SK-N-SH (cell line): ENCODE data around the gene XG. TPM values are rescaled to one million over a fixed set of nuclear protein-coding genes. Genes with fewer than 3 reads are reported as not detected.

ENCODE experiments used
- CTCF ChIA-PET: fragments of 300-600, 350-600 bp; formaldehyde crosslinking; extraction: SDS; loops from one replicate; lab custom pipeline; 2021; lab: Yijun Ruan, JAX
- POLR2A ChIA-PET: fragments of 350-600 bp; sonication (Branson Sonifier 250); formaldehyde crosslinking; extraction: SDS; loops from one replicate; lab custom pipeline; 2020; ENCODE audit warnings: antibody characterized with exemption, inconsistent platforms; lab: Yijun Ruan, JAX
- DNase-seq: peaks from one replicate; pipeline ENCODE4 v3.0.0; 2012
- H2AFZ ChIP-seq: fragments of 200-600 bp; sonication (generic); 2 replicates; pipeline ENCODE4 v1.8.1; 2016; ENCODE audit warnings: antibody characterized with exemption, mild to moderate bottlenecking, low read depth
- H3F3A ChIP-seq: fragments of 200-600 bp; sonication (generic); replicated peaks from 2 replicates; pipeline ENCODE3; 2016; ENCODE audit warnings: antibody characterized with exemption, mild to moderate bottlenecking; ENCODE audit not compliant: insufficient read depth
- H3K27ac ChIP-seq, 2 experiments: fragments of 200-500 bp in 1 of 2; fragments of 200-600 bp in 1 of 2; sonication (Bioruptor generic) in 1 of 2; sonication (generic), shearing (Covaris generic) in 1 of 2; 2 replicates each; pipeline versions ENCODE4 v1.5.1 to v1.6.1; 2014 to 2016; ENCODE audit warnings: low read depth in 2 of 2, inconsistent platforms in 1 of 2, low read length in 1 of 2, mild to moderate bottlenecking in 1 of 2, mixed read lengths in 1 of 2
- H3K27me3 ChIP-seq: fragments of 200-600 bp; sonication (generic), shearing (Covaris generic); 2 replicates; pipeline ENCODE4 v1.6.1; 2016; ENCODE audit warnings: mixed run types; ENCODE audit not compliant: insufficient read depth
- H3K36me3 ChIP-seq, 2 experiments: fragments of 200-500 bp in 1 of 2; fragments of 200-600 bp in 1 of 2; sonication (Bioruptor generic) in 1 of 2; sonication (generic) in 1 of 2; replicated peaks in 1 of 2; 2 replicates each; pipeline versions ENCODE3 to v1.5.1; 2014 to 2016; ENCODE audit warnings: low read length in 1 of 2, mild to moderate bottlenecking in 1 of 2; ENCODE audit not compliant: insufficient read depth in 2 of 2, control insufficient read depth in 1 of 2
- H3K4me1 ChIP-seq, 2 experiments: fragments of 200-500 bp in 1 of 2; fragments of 200-600 bp in 1 of 2; sonication (Bioruptor generic) in 1 of 2; sonication (generic), shearing (Covaris generic) in 1 of 2; 2 replicates each; pipeline versions ENCODE4 v1.5.1 to v1.6.1; 2014 to 2016; ENCODE audit warnings: low read depth in 1 of 2, low read length in 1 of 2, mixed run types in 1 of 2; ENCODE audit not compliant: insufficient read depth in 2 of 2, control insufficient read depth in 1 of 2
- H3K4me2 ChIP-seq: fragments of 200-600 bp; sonication (generic), shearing (Covaris generic); 2 replicates; pipeline ENCODE4 v1.6.1; 2017; ENCODE audit warnings: mixed run types
- H3K4me3 ChIP-seq, 2 experiments: fragments of 200-500 bp in 1 of 2; fragments of 200-600 bp in 1 of 2; sonication (Bioruptor generic) in 1 of 2; sonication (generic), shearing (Covaris generic) in 1 of 2; 2 replicates each; pipeline versions ENCODE4 v1.5.1 to v1.8.1; 2014 to 2016; ENCODE audit warnings: low read depth in 2 of 2, inconsistent platforms in 1 of 2, low read length in 1 of 2, mild to moderate bottlenecking in 1 of 2, mixed read lengths in 1 of 2, moderate library complexity in 1 of 2
- H3K79me2 ChIP-seq: fragments of 200-600 bp; sonication (generic); 2 replicates; pipeline ENCODE4 v1.8.1; 2017; ENCODE audit warnings: mild to moderate bottlenecking; ENCODE audit not compliant: insufficient read depth
- H3K9ac ChIP-seq: fragments of 200-600 bp; sonication (generic); 2 replicates; pipeline ENCODE4 v1.6.1; 2017; ENCODE audit warnings: mixed run types
- H3K9me2 ChIP-seq: fragments of 200-600 bp; sonication (generic); 2 replicates; pipeline ENCODE4 v1.6.1; 2017; ENCODE audit warnings: mixed run types
- H3K9me3 ChIP-seq: fragments of 200-600 bp; sonication (generic); 2 replicates; pipeline ENCODE4 v1.6.1; 2017; ENCODE audit warnings: mixed run types, mild to moderate bottlenecking, moderate library complexity
- H4K20me1 ChIP-seq: fragments of 200-600 bp; sonication (generic); 2 replicates; pipeline ENCODE4 v1.6.1; 2017; ENCODE audit warnings: mild to moderate bottlenecking, mixed run types; ENCODE audit not compliant: insufficient read depth
- CTCF ChIP-seq: fragments of 200-600 bp; sonication (generic); IDR thresholded peaks from 2 replicates; pipeline ENCODE4 v1.6.1; 2017; ENCODE audit warnings: antibody characterized with exemption, mild to moderate bottlenecking, moderate library complexity
- ELF1 ChIP-seq: IDR thresholded peaks from 2 replicates; pipeline ENCODE4 v1.4.0; 2012
- EZH2phosphoT487 ChIP-seq: fragments of 200-600 bp; sonication (generic); IDR thresholded peaks from 2 replicates; pipeline ENCODE4 v1.6.1; 2017; ENCODE audit warnings: low read depth, mixed run types, mild to moderate bottlenecking, antibody characterized with exemption, moderate library complexity, borderline replicate concordance
- FOSL2 ChIP-seq: IDR thresholded peaks from 2 replicates; pipeline ENCODE4 v1.4.0; 2012; ENCODE audit warnings: low read depth, mild to moderate bottlenecking, moderate library complexity, borderline replicate concordance
- JUND ChIP-seq: IDR thresholded peaks from 2 replicates; pipeline ENCODE4 v1.4.0; 2012
- NFIC ChIP-seq: IDR thresholded peaks from 2 replicates; pipeline ENCODE4 v1.4.0; 2012; ENCODE audit warnings: borderline replicate concordance
- RXRA ChIP-seq: IDR thresholded peaks from 2 replicates; pipeline ENCODE4 v1.4.0; 2012; ENCODE audit warnings: low read depth, mild to moderate bottlenecking, borderline replicate concordance
- TAF1 ChIP-seq: IDR thresholded peaks from 2 replicates; pipeline ENCODE4 v1.6.1; 2012; ENCODE audit warnings: low read depth, mild to moderate bottlenecking, low read length, moderate library complexity, borderline replicate concordance
- TEAD4 ChIP-seq: IDR thresholded peaks from 2 replicates; pipeline ENCODE4 v1.4.0; 2012; ENCODE audit warnings: mild to moderate bottlenecking, borderline replicate concordance; ENCODE audit not compliant: insufficient read depth
- USF2 ChIP-seq: fragments of 150-350 bp; IDR thresholded peaks from 2 replicates; pipeline ENCODE4 v1.6.1; 2017; ENCODE audit warnings: antibody characterized with exemption, low read length, low read depth, borderline replicate concordance
- WGBS: methylation state at CpG from one replicate; pipeline ENCODE4 v1.1.6; 2017; ENCODE audit warnings: low lambda C conversion rate; 5-methylcytosine and 5-hydroxymethylcytosine counted together
- polyA plus RNA-seq, 3 experiments: library from polyadenylated mRNA; depleted of rRNA; stranded (reverse); fragments of >200 nt; gene quantifications; 2 replicates each; pipeline ENCODE4 v1.2.3, GENCODE V29; 2012

XG gene
- polyA plus RNA-seq, 1 of the 3 experiments (the other 2 are of a cell fraction) = 0.76 TPM

- ChIA-PET CTCF (no interaction called here), POLR2A (no interaction called here)
- 15% methylated on average over 15 of the region's 15 CpGs for WGBS
These were observed 41.6 kb upstream of the XG start for GRCh38 chrX:2710041-2710840.

GRCh38 chrX:2711441-2711840 is 40.4 kb upstream of the XG start:
- no peak overlapping the region for H3K9ac ChIP-seq
- H3K36me3 ChIP-seq = peaks cover 0 to 10% of the 10 kb centered on the region in 2 experiments
- peaks cover 34% of the 10 kb centered on the region for H4K20me1 ChIP-seq
- H2AFZ ChIP-seq = no peak overlapping the region
- 55% methylated on average over 2 of the region's 2 CpGs for WGBS
- H3K27ac ChIP-seq = peak overlapping the region in 1 of 2 experiments; percentile 89; a peak in 1 of 4 replicates
- peaks cover 5 to 41% of the 10 kb centered on the region in 2 experiments; a peak in 3 of 4 replicates for H3K4me1 ChIP-seq
- no peaks in the 10 kb centered on the region for H3K9me3 ChIP-seq
- no peak overlapping the region for H3K4me2 ChIP-seq
- ChIA-PET POLR2A (no interaction called here), CTCF (no interaction called here)
- no peaks in the 10 kb centered on the region for H3K9me2 ChIP-seq
- H3K4me3 ChIP-seq = no peak overlapping the region
- no peak for TF ChIP-seq NFIC
- no peak for TF ChIP-seq TEAD4
- no peak for TF ChIP-seq TAF1
- no peak for TF ChIP-seq USF2
- TF ChIP-seq FOSL2 = no peak
- no peak for TF ChIP-seq ELF1
- TF ChIP-seq RXRA = no peak
- no peak for TF ChIP-seq EZH2phosphoT487
- peaks cover 38% of the 10 kb centered on the region for H3F3A ChIP-seq
- peaks cover 57% of the 10 kb centered on the region for H3K79me2 ChIP-seq
- peaks cover 2% of the 10 kb centered on the region; the same call in 1 of the 2 replicates for H3K27me3 ChIP-seq
- no peak for DNase-seq

More at GRCh38 chrX:2710041-2710840, 41.6 kb upstream of the XG start:
- Histone ChIP-seq H3K4me2 (peak overlapping the region; percentile 62), H3K4me1 (peaks cover 5 to 45% of the 10 kb centered on the region in 2 experiments; a peak in 3 of 4 replicates), H3K36me3 (peaks cover 0 to 9% of the 10 kb centered on the region in 2 experiments), H3K9me2 (no peaks in the 10 kb centered on the region), H3K9me3 (no peaks in the 10 kb centered on the region), H4K20me1 (peaks cover 38% of the 10 kb centered on the region), H3K27ac (peak overlapping the region in 1 of 2 experiments; percentile 89; a peak in 2 of 4 replicates), H3K9ac (peak overlapping the region; percentile 67), H3K27me3 (peaks cover 5% of the 10 kb centered on the region; the same call in 1 of the 2 replicates), H3K79me2 (peaks cover 69% of the 10 kb centered on the region), H3K4me3 (peak overlapping the region in 1 of 2 experiments; percentile 38; a peak in 1 of 4 replicates), H2AFZ (no peak overlapping the region), H3F3A (peaks cover 42% of the 10 kb centered on the region)
- DNase-seq = no peak
- no peak for TF ChIP-seq CTCF
- peak; percentile 27 for TF ChIP-seq JUND
- TF ChIP-seq FOSL2 = peak; percentile 53; the same call in 1 of the 2 replicates
